AG20443 (cell line): ENCODE results near the gene STXBP6.
"Not testable (repeated sequence)": the region's sequence is repeated elsewhere in the genome, so short reads cannot be mapped to it uniquely, and the experiment has no call there.

Source experiments
- DNase-seq: peaks from one replicate; pipeline ENCODE4 v3.0.0; 2012; ENCODE audit warnings: low spot score, mixed read lengths

The STXBP6 gene

GRCh38 chr14:24829862-24830261, 220.1 kb downstream of the STXBP6 start:
- DNase-seq: no peak

GRCh38 chr14:24828486-24828885, 221.5 kb downstream of the STXBP6 start:
- DNase-seq: no peak

- no peak for DNase-seq
Measured at GRCh38 chr14:24826390-24826789, 223.6 kb downstream of the STXBP6 start.

- DNase-seq: no peak
Measured at GRCh38 chr14:24820616-24821015, 229.3 kb downstream of the STXBP6 start.

GRCh38 chr14:24818823-24819341, 231.1 kb downstream of the STXBP6 start:
- DNase-seq: no peak

GRCh38 chr14:24818058-24818822, 231.7 kb downstream of the STXBP6 start:
- DNase-seq: no peak

GRCh38 chr14:24817212-24818057, 232.5 kb downstream of the STXBP6 start:
- DNase-seq: peak; percentile 25

- no peak for DNase-seq
Measured at GRCh38 chr14:24816929-24817211, 233.1 kb downstream of the STXBP6 start.

- DNase-seq: no peak
Measured at GRCh38 chr14:24816011-24816928, 233.7 kb downstream of the STXBP6 start.

- no peak for DNase-seq
Measured at GRCh38 chr14:24815543-24815942, 234.4 kb downstream of the STXBP6 start.

- DNase-seq: no peak
Measured at GRCh38 chr14:24814944-24815343, 235.0 kb downstream of the STXBP6 start.

- no peak for DNase-seq
Measured at GRCh38 chr14:24814346-24814745, 235.6 kb downstream of the STXBP6 start.

GRCh38 chr14:24813819-24814259, 236.1 kb downstream of the STXBP6 start:
- no peak for DNase-seq

- no peak for DNase-seq
Measured at GRCh38 chr14:24813089-24813815, 236.7 kb downstream of the STXBP6 start.

GRCh38 chr14:24809135-24809534, 240.8 kb downstream of the STXBP6 start:
- no peak for DNase-seq

- DNase-seq: no peak
Measured at GRCh38 chr14:24808412-24808811, 241.5 kb downstream of the STXBP6 start.

- peak; percentile 37 for DNase-seq
Measured at GRCh38 chr14:24806061-24806678, 243.8 kb downstream of the STXBP6 start.

GRCh38 chr14:24804552-24805212, 245.3 kb downstream of the STXBP6 start:
- no peak for DNase-seq

- no peak for DNase-seq
Measured at GRCh38 chr14:24803933-24804494, 245.9 kb downstream of the STXBP6 start.

GRCh38 chr14:24803426-24803825, 246.5 kb downstream of the STXBP6 start:
- not testable (repeated sequence) for DNase-seq
